GM21576 (cell line): Measurements from ENCODE around the gene EGFR.

ENCODE experiments used
- ATAC-seq: cut with Tn5 transposase; IDR thresholded peaks from one replicate; pipeline ENCODE4 v1.9.1; 2021; ENCODE audit warnings: mild to moderate bottlenecking, moderate library complexity; ENCODE audit not compliant: unreplicated experiment

EGFR gene

DNA sequence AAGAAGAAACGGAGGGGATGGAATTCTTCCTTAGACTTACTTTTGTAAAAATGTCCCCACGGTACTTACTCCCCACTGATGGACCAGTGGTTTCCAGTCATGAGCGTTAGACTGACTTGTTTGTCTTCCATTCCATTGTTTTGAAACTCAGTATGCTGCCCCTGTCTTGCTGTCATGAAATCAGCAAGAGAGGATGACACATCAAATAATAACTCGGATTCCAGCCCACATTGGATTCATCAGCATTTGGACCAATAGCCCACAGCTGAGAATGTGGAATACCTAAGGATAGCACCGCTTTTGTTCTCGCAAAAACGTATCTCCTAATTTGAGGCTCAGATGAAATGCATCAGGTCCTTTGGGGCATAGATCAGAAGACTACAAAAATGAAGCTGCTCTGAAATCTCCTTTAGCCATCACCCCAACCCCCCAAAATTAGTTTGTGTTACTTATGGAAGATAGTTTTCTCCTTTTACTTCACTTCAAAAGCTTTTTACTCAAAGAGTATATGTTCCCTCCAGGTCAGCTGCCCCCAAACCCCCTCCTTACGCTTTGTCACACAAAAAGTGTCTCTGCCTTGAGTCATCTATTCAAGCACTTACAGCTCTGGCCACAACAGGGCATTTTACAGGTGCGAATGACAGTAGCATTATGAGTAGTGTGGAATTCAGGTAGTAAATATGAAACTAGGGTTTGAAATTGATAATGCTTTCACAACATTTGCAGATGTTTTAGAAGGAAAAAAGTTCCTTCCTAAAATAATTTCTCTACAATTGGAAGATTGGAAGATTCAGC is 187.6 kb downstream of the EGFR start:
- ATAC-seq = no peak

DNA sequence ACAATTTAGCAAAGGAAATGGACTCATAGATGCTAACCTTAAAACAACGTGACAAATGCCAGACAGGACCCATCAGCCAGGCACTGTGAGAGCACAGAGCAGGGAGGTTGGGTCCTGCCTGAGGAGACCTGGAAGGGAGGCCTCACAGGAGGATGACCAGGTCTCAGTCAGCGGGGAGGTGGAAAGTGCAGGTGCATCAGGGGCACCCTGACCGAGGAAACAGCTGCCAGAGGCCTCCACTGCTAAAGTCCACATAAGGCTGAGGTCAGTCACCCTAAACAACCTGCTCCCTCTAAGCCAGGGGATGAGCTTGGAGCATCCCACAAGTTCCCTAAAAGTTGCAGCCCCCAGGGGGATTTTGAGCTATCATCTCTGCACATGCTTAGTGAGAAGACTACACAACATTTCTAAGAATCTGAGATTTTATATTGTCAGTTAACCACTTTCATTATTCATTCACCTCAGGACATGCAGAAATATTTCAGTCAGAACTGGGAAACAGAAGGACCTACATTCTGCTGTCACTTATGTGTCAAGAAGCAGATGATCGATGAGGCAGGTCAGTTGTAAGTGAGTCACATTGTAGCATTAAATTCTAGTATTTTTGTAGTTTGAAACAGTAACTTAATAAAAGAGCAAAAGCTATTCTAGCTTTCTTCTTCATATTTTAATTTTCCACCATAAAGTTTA is 188.8 kb downstream of the EGFR start:
- no peak for ATAC-seq

DNA sequence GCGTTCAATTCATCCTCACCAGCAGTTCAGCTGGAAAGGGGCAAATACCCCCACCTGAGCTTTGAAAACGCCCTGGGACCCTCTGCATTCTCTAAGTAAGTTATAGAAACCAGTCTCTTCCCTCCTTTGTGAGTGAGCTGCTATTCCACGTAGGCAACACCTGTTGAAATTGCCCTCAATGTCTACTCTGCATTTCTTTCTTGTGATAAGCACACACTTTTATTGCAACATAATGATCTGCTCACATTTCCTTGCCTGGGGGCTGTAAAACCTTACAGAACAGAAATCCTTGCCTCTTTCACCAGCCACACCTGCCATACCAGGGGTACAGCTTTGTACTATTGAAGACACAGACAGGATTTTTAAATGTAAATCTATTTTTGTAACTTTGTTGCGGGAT is 190.5 kb downstream of the EGFR start:
- no peak for ATAC-seq

DNA sequence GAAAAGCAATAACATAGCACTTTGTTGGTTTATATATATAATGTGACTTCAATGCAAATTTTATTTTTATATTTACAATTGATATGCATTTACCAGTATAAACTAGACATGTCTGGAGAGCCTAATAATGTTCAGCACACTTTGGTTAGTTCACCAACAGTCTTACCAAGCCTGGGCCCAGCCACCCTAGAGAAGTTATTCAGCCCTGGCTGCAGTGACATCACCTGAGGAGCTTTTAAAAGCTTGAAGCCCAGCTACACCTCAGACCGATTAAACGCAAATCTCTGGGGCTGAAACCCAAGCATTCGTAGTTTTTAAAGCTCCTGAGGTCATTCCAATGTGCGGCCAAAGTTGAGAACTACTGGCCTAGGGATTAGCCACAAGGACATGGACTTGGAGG is 191.4 kb downstream of the EGFR start:
- ATAC-seq = no peak

DNA sequence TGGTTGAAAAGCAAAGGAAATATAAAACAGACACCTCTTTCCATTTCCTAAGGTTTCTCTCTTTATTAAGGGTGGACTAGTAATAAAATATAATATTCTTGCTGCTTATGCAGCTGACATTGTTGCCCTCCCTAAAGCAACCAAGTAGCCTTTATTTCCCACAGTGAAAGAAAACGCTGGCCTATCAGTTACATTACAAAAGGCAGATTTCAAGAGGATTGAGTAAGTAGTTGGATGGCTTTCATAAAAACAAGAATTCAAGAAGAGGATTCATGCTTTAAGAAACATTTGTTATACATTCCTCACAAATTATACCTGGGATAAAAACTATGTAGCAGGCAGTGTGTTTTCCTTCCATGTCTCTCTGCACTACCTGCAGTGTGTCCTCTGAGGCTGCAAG is 191.9 kb downstream of the EGFR start:
- ATAC-seq = no peak

DNA sequence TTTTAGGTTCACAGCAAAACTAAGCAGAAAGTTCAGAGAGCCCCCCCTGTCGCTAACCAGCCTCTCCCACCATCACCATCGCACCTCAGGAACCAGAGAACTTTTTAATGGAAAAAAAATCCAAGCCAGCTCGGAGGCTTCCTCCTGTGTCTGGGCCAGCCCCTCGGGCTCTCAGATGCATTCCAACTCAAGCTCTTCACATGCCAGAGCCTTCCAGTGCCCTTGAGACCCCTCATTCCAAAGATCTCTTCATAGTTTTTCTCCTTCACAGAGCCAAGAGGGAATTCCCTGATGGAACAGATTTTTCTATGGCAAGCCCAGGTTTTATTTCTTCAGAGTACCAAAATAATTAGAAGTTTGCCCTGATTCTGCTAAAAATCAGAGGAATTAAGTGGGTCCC is 192.9 kb downstream of the EGFR start:
- ATAC-seq = no peak

DNA sequence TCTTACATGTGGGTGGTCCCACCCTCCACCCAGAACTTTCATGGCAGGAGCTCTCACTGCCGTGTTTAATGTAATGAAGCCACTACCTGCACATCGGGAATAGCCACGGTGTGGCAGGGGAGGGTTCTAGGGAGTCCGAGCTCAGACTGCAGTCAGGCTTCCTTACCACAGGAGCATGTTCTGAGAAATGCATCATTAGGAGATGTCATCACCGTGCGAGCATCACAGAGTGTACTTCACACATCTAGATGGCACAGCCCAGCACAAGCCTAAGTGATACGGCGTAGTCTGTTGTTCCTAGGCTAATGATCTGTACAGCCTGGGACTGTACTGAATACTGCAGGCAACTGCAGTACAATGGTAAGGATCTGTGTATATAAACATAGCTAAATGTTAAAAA is 193.4 kb downstream of the EGFR start:
- ATAC-seq = no peak

DNA sequence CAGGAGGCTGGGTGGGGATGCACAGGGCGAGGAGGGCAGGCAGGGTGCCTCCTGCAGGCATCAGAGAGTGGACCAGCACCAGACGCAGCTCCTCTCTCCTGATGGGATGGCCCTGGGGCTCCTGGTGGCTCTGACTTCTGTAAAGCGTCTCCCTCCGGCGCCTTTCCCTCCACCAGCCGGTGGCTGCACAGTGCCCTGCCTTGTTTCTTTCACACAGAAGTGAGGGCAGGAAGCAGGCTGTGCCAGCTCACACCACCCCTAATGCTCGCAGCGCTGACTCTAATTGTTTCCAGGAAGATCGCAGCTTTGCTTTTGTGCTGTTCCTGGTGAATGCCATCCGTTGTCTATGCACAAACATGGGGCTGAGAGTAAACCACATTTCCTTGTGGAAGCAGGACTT is 194.0 kb downstream of the EGFR start:
- no peak for ATAC-seq

DNA sequence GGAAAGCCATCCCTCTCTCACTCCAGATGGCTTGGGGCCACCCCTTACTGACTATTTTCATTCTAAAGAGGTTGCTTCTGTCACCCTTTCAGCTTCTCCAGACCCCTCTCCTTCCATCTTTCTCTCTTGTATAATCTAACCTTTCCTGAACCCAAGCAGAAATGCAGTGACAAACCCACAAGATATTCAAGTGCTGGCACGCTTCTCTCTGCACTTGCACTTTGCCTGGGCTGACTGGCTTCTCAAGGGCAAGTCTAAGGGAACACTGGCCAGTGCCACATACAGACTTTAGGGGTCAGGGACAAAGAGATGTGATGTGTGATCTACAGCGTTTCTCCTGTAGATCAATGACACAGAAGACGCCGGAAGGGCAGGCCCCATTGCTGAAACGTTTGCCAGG is 195.9 kb downstream of the EGFR start:
- no peak for ATAC-seq

DNA sequence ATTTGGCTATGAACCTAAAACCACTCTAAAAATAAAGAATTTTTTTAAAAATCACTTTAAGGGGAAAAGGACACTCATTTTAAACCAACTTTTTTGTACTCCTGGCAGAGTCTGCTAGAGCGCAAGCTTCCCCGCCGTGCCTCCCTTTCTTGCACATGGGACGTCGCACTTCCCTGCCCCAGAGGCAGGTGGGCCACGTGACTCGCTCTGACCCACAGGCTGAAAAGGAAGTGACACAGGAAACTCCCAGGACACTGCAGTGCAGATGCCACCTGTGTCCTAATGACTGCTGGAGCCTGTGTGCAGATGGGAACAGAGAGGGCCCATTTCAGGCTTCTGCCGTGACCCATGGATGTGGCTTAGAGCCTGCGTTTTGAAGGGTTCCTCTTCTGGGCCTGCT is 204.2 kb downstream of the EGFR start:
- no peak for ATAC-seq

DNA sequence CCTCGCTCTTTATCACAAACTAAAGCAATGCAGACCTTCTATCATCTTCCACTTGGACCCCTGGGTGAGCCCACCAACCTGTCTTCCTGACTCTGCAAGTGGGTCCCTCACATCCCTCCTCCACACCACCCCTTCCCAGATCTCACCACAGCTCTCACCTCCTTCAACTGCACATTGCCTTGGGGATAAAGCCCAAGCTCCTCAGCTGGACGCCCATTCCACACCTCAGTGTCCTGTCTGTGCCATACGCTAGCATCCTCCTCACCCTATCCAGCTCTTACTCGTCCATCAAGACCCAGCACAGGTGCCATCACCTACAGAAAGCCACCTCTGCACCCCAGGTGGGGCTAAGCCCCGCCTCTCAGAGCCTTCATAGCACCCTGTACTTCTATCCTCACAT is 205.3 kb downstream of the EGFR start:
- no peak for ATAC-seq

DNA sequence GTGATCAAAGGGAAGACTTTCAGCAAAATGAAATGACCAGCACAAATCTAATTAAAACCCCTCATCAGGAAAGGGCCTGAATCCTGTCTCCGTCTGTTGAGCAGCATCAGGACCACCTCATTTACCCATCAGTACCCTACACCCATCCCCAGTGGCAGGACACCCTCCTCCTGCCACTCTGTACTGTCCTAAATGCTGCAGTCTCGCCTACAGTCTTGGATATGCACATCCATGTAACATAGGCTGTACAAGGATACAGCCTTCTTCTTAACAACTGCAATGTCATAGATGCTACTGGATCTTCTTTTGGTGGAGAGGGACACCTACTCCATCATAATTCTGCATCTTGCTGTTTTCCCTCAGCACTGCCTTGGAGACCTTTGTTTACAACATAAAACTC is 206.0 kb downstream of the EGFR start:
- ATAC-seq = no peak

DNA sequence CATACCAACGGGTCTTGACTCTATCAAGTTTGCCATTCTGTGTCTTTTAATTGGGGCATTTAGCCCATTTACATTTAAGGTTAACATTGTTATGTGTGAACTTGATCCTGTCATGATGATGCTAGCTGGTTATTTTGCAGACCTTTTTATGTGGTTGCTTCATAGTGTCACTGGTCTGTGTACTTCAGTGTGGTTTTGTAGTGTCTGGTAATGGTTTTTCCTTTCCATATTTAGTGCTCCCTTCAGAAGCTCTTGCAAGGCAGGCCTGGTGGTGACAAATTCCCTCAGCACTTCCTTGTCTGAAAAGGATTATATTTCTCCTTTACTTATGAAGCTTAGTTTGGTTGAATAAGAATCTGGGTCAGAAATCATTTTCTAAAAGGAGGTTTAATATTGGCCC is 211.2 kb downstream of the EGFR start:
- no peak for ATAC-seq

DNA sequence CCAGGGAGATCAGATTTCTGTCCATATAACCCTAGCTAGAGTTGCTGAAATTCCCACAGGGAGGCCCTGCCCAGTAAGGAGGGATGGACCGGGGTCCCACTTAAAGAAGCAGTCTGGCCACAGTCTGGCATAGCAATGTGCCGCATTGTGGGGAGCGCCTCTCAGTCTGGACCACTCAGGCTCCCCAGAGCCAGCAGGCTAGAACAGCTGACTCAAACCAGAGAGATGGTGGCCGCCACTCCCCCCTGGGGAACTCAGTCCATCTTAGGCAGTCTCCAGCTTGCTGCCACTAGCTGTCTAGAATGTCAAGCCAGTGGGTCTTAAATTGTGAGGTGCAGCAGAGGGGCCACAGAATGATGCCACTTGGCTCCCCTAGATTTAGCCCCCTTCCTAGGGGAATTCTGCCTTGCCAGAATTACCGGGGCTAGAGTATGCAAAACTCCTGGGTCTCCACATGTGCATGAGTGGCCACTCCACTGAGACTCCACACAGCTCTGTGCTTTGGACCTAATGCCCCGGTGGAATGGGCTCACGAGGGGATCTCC is 213.0 kb downstream of the EGFR start:
- ATAC-seq = no peak

DNA sequence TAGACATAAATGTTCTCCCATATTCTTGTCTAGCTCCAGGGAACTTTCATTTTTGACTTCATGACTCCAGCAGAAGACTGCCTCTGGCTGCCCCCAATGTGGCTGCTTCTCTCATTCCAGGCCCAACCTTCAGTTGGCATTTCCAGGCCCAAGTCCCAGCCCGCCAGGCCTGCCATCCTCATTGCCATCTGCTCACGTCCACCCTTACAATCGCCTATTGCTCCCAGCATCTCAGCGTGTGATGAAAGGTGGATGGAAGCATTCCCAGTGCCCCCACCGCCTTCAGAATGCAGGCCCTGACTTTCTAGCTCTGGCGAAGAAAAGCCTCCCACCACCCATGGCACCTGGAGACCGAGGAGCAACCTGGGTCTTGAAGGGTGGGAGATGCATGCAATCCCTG is 214.2 kb downstream of the EGFR start:
- no peak for ATAC-seq

DNA sequence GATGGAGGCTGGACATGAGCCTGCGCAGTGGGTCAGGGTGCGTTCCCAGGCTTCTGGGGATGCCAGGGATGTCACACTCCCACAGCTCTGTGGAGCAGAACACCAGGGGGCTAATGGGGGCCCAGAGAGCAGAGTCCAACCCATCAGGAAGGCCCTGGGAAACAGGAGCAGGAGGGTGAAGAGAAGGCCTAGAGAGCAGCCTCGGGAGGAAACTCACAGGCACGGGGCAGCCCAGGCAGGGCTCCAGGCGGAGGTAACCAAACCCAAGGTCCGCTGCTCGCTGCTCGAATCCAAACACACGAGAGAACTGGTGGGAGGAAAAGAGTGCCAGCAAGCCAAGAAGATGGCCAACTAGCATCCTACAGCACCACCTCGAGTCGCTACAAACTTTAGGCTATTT is 215.6 kb downstream of the EGFR start:
- no peak for ATAC-seq

DNA sequence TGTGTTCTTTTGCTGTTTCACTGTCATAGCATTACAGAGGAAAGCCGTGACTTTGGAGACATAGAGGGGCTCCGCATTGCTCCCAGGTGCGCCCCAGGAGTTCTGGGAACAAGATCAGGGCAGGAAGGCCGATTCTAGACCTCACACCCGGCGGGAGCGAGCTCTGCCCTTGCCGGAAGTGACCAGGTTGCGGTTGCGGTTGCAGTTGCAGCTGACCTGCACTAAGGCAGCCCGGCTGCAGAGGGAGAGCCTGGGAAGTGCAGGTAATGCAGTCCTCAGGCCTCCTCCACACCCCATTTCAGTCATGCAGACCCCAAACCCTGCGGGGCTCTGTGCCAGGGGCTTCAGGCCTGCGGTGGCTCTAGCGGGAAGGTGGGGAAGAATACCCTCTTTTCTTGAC is 216.3 kb downstream of the EGFR start:
- ATAC-seq = no peak

DNA sequence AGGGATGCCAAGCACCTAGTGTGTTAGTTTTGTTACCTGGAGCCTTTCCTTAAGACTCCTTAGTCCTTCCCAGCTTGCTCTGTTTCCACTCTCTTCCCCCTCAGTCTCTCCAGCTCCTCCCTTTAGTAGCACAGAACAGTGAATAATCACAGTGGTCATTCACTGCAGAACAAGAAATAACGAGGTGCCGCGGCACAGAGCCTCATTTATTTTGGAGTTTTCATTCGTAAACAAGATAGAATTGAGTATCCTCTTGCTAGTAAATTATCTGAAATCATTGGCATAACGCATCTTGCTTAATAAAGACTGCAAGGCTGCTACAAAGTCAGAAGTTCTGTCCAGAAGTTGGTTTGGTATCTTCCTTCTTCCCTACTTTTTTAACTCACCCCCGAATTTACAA is 217.0 kb downstream of the EGFR start:
- ATAC-seq = no peak

DNA sequence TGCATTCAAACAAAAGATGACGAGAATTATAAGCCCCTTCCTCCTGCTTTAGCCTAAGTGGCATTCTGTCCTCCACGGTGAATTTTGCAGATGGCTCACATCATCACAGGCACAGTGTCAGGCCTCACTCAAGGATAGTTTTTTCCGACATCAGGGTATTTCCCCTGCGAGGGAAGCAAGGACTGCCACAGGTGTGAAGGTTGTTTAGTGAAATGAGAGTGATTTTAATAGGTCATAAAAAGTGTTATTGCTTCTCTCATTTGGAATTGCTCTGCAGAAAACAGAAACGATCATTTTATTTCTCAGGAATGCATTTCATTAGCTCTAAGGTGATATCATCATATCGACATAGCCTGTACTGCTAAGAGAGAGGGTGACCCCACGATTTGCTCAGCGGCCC is 217.7 kb downstream of the EGFR start:
- no peak for ATAC-seq

DNA sequence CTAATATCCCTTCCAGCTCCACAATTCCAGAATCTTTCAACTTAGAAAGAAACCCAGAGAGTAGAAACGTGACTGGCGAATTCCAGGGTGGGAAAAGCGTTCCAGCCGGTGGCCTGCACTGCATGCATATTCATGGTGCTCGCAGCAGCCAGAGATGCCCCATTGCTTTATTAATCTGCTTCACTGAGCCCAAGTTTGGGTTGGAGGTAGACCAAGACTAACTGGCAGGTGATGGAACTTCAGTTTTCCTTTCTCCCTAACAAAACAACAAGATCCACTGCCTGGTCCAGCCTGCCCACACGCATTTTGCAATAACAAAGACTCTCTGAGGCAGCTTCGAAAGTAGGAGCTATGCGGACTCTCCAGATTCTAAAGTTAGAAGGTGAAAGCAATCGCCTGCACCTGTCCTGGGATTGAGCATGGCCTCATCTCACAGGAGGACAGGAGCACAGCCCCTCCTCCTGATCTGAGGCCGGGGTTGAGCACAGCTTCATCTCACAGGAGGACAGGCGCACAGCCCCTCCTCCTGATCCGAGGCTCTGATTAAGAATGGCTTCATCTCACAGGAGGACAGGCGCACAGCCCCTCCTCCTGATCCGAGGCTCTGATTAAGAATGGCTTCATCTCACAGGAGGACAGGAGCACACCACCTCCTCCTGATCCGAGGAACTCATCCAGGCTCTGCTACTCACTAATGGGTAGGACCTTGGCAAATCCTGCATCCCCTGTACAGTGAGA is 218.5 kb downstream of the EGFR start:
- ATAC-seq = no peak

DNA sequence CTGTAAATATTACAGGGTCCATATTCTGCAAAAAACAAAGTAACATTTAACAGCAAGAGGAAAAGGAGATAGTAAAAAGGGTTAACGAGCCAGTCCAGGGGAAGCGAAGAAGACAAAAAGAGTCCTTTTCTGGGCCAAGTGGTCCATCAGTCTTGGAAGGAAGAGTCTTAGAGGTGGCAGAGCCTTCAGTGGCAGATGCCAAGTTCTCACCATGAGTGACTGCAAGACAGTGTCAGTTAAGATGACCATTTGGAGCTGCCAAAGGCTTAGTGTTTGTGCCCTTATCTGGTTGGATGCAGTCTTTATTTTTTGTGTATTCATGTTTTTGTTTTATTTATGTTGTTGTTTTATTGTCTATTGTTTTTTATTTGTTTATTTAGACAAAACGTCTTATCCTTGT is 220.6 kb downstream of the EGFR start:
- ATAC-seq = no peak
